Ovary (tissue), 9 donors: Measurements from ENCODE around the gene WNT4. TPM values are rescaled to one million over a fixed set of nuclear protein-coding genes. Genes with fewer than 3 reads are reported as not detected.
A peak's percentile ranks its signal among the peaks of the same experiment; 100 is the strongest.

Source experiments
- DNase-seq, 5 donors: peaks; one replicate each; pipeline ENCODE4 v3.0.0-alpha.2; 2019 to 2020
- H3K27ac ChIP-seq, 2 donors: fragments of 200-600 bp; one replicate each; pipeline versions ENCODE4 v1.5.1 to v1.8.0; 2019 to 2022
- H3K27me3 ChIP-seq: fragments of 200-600 bp; one replicate; pipeline ENCODE4 v1.8.0; 2022
- H3K36me3 ChIP-seq: fragments of 200-600 bp; sonication (generic); one replicate; pipeline ENCODE4 v1.5.1; 2019
- H3K4me1 ChIP-seq: one replicate; pipeline ENCODE4 v1.8.1; 2013; ENCODE audit warnings: mild to moderate bottlenecking, moderate library complexity; ENCODE audit not compliant: insufficient read depth
- H3K4me3 ChIP-seq: fragments of 200-600 bp; sonication (generic); one replicate; pipeline ENCODE4 v1.5.1; 2017
- H3K9me3 ChIP-seq, 2 donors: fragments of 200-600 bp in 1 of 2; sonication (generic) in 1 of 2; one replicate each; pipeline versions ENCODE4 v1.5.1 to v1.8.1; 2013 to 2019; ENCODE audit warnings: mild to moderate bottlenecking in 1 of 2, moderate library complexity in 1 of 2
- CTCF ChIP-seq, 3 donors: fragments of 450-650 bp in 2 of 3; fragments of 200-600 bp in 1 of 3; IDR thresholded peaks; one replicate each; pipeline versions ENCODE4 v1.5.1 to v1.8.0; 2016 to 2022; ENCODE audit warnings: antibody characterized with exemption in 3 of 3, mild to moderate bottlenecking in 1 of 3
- EP300 ChIP-seq: sonication (generic); formaldehyde crosslinking; IDR thresholded peaks from one replicate; pipeline ENCODE4 v1.6.1; 2017; ENCODE audit warnings: antibody characterized with exemption
- POLR2A ChIP-seq: fragments of 450-650 bp; IDR thresholded peaks from one replicate; pipeline ENCODE4 v1.6.1; 2017; ENCODE audit warnings: antibody characterized with exemption, mild to moderate bottlenecking, moderate library complexity
- WGBS, 3 donors: extraction: QIAGEN DNeasy Blood & Tissue Kit in 1 of 3; methylation state at CpG; one replicate each; pipeline versions ENCODE4 v1.1.5 to v1.1.7; 2013 to 2017; 5-methylcytosine and 5-hydroxymethylcytosine counted together
- intact Hi-C, 4 donors: fragments of 100-400 bp; cut with DNase I; formaldehyde crosslinking; loops; one replicate each; pipeline versions ENCODE4 v1.11.0 to v1.15.1; 2022 to 2023
- polyA plus RNA-seq, 2 donors: library from polyadenylated mRNA; stranded (reverse); fragments of 200-250 nt in 1 of 2; fragments of 350-450 nt in 1 of 2; fragmentation: Illumina TruSeq in 1 of 2; extraction: RNeasy Lipid Tissue Mini Kit (QIAGEN cat#74804) in 1 of 2; gene quantifications; one replicate each; pipeline ENCODE4 v1.2.3, GENCODE V29; 2013 to 2014
- total RNA-seq, 7 donors: library from RNA; depleted of rRNA in 2 of 7; stranded (reverse); fragments of >200 nt in 2 of 7; fragmentation: NEBNext Ultra II Directional in 3 of 7; extraction: Animal tissue kit (Norgen Biotek cat#: 25700) in 3 of 7; gene quantifications; one replicate each; pipeline versions ENCODE4 v1.1.0 to v1.2.4, GENCODE V29; 2016 to 2023
- donor health status: DM: no; HTN: no; CAD: no; lungs with moderate emphysema.
- donor health status: DM: no; HTN: no; CAD: no.
- donor health status: Bipolar disorder and iron deficiency.
- donor health status: DM: yes; HTN: yes; CAD: no.
- donor health status: DM: no; HTN: no; CAD: no.
- donor health status: DM: yes; HTN: yes; CAD: no.

WNT4 gene
- total and polyA plus RNA-seq, 9 donors: 3.7 to 125 (median 17.2) TPM

GRCh38 chr1:22114083-22115012 is 28.5 kb downstream of the WNT4 start:
- Histone ChIP-seq H3K4me3 (no peak overlapping the region), H3K4me1 (peaks cover 43% of the 10 kb centered on the region), H3K9me3 (no peaks in the 10 kb centered on the region), H3K36me3 (no peaks in the 10 kb centered on the region), H3K27ac (peak overlapping the region; percentile 39 to 72), H3K27me3 (no peaks in the 10 kb centered on the region)
- intact Hi-C loops: no loop called here
- no peak for TF ChIP-seq CTCF (IDR thresholded peaks at IDR 0.05)
- no peak for TF ChIP-seq POLR2A
- no peak for TF ChIP-seq EP300
- 11 to 14% (median 13%) methylated on average over 18 of the region's 18 CpGs for WGBS, 3 donors
- DNase-seq: peak; percentile 74 to 88 (median 87)

GRCh38 chr1:22112554-22112953 is 30.3 kb downstream of the WNT4 start:
- 72 to 79% (median 79%) methylated on average over 3 of the region's 3 CpGs for WGBS, 3 donors
- H3K4me1 ChIP-seq: peaks cover 42% of the 10 kb centered on the region
- no peak for DNase-seq

GRCh38 chr1:22111620-22112019 is 31.3 kb downstream of the WNT4 start:
- DNase-seq: no peak
- H3K4me1 ChIP-seq: peaks cover 38% of the 10 kb centered on the region
- H3K4me3 ChIP-seq: no peak overlapping the region

More at GRCh38 chr1:22112554-22112953, 30.3 kb downstream of the WNT4 start:
- no peaks in the 10 kb centered on the region for H3K27me3 ChIP-seq
- H3K27ac ChIP-seq: no peak overlapping the region
- no peaks in the 10 kb centered on the region for H3K36me3 ChIP-seq
- no peak overlapping the region for H3K4me3 ChIP-seq
- no peak for TF ChIP-seq EP300
- TF ChIP-seq CTCF (IDR thresholded peaks at IDR 0.05): no peak
- no peak for TF ChIP-seq POLR2A
- no peaks in the 10 kb centered on the region for H3K9me3 ChIP-seq
- intact Hi-C loops: no loop called here

GRCh38 chr1:22111115-22111514 is 31.8 kb downstream of the WNT4 start:
- no peak overlapping the region for H3K27ac ChIP-seq
- intact Hi-C loops: loop anchor here in 1 of 4 donors (2.0 kb wide), 1 partner anchor 78 kb away; no protein-coding TSS in a partner anchor

More at GRCh38 chr1:22111620-22112019, 31.3 kb downstream of the WNT4 start:
- H3K27ac ChIP-seq: no peak overlapping the region
- no peaks in the 10 kb centered on the region for H3K27me3 ChIP-seq
- no peak for TF ChIP-seq CTCF (IDR thresholded peaks at IDR 0.05)
- no peak for TF ChIP-seq POLR2A
- no peak for TF ChIP-seq EP300
- WGBS, 3 donors: 25 to 53% (median 50%) methylated on average over 3 of the region's 3 CpGs
- intact Hi-C loops: loop anchor here in 1 of 4 donors (2.0 kb wide), 1 partner anchor 77 kb away; no protein-coding TSS in a partner anchor
- H3K36me3 ChIP-seq: no peaks in the 10 kb centered on the region
- H3K9me3 ChIP-seq: no peaks in the 10 kb centered on the region

More at GRCh38 chr1:22111115-22111514, 31.8 kb downstream of the WNT4 start:
- Histone ChIP-seq H3K27me3 (no peaks in the 10 kb centered on the region), H3K36me3 (no peaks in the 10 kb centered on the region), H3K9me3 (no peaks in the 10 kb centered on the region), H3K4me1 (peaks cover 38% of the 10 kb centered on the region), H3K4me3 (no peak overlapping the region)
- TF ChIP-seq CTCF (IDR thresholded peaks at IDR 0.05): no peak
- DNase-seq: no peak
- 69 to 93% (median 83%) methylated on average over 1 of the region's 1 CpG for WGBS, 3 donors
